ENCODE measurements around the gene TEKT3.

Gene TEKT3

DNA sequence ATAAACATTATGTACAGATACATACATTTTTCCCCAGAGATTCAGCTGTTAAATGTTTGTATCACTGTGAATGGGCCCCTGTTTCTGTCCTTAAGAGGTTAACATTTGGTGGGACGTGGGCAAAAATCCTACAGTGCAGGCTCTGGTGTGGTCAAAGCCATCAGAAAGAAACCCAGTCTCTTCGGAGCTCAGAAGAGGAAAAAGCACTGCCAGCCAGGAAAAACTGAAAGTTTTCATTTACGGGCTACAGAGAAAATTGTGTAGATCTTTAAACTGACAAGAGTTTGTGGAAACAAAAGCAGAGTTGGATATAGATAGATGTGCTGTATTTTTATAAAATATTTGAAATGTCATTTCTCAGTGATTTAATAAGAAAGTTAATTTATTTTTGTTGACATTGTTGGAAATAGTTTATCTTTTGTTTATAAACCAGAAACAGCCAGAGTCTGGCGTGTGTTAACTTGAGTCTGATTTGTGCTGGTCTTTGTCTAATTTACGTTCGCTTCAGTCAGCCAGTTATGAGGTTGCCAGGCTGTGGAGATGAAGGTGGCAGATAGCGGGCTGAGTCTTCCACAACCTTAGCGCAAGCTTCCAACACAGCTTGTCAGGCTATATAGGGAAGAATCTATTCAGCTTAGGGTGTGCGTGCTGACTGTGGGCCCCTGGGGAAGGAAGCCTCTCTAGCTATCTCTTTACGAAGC lies 9.5 kb upstream of the TEKT3 start:
- DNase-seq (ENCODE audit: low read depth in 2 of 2), result no peak

GRCh38 chr17:15349119-15349518 lies 7.7 kb upstream of the TEKT3 start:
- DNase-seq (ENCODE audit: low read depth in 2 of 2), result no peak

DNA sequence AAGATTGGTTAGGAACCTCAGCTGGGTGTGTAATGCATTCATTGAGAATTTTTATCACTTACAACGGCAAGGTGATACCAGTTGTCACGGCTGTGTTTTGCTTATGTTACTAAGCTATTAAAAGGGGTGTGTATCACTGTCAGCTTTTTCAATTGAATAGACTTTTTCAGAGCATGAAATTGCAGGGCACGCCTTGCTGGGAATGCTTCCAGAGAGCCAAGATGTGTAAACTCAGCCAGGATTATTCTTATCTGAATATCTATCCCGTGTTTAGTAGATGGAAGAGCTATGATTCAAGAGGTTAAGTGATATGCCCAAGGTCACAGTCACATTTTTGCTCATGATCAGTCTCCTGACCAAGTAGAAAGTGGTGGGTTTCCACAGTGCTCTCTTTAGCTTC lies 6.6 kb upstream of the TEKT3 start:
- no peak for DNase-seq (ENCODE audit: low read depth in 2 of 2)

DNA sequence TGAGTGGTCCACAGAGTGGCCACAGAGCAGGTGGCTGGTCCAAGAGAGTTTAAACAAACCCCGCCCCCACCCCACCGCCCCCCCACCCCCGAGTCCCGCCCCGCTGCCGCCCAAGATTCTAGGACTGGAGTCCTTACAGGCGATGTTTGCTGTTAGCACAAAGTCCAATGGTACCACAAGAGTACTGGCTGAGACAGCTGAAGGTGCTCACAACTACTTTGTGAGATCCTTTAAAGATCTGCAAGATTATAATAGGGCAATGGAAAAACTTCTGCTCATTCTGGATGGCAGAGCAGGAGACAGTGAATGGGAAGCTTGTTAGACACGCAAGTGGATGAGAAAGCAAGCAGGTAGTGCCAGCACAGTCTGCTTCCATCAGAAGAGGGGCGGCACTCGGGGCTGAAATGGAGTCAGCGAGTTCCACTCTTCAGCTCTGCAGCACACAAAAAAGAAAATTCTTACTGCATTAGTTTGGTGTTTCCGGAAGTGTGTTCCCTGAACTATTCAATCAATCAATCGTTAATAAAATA lies 4.7 kb upstream of the TEKT3 start:
- no peak for DNase-seq (ENCODE audit: low read depth in 2 of 2)

DNA sequence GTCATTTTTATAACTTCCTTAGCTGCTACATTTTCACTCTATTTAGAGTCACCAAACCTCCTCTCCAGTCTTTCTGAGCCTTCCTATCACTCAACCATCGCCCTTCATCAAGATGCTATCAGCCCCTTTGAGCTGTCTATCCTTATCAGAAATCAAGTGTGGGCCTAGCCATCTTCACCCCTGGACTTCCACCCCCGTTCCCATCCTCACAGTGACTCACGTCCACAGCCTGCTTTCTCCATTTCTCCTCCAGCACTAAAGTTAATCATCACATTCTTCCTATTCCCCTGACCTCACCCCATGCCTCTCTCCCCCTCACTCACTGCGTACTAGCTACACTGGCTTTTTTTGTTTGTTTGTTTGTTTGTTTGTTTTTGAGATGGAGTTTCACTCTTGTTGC lies 2.4 kb upstream of the TEKT3 start:
- peak in 1 of 2 experiments; percentile 20 for DNase-seq (ENCODE audit: low read depth in 2 of 2)

GRCh38 chr17:15342460-15342859 lies 1.1 kb upstream of the TEKT3 start:
- DNase-seq (ENCODE audit: low read depth in 2 of 2), result no peak

DNA sequence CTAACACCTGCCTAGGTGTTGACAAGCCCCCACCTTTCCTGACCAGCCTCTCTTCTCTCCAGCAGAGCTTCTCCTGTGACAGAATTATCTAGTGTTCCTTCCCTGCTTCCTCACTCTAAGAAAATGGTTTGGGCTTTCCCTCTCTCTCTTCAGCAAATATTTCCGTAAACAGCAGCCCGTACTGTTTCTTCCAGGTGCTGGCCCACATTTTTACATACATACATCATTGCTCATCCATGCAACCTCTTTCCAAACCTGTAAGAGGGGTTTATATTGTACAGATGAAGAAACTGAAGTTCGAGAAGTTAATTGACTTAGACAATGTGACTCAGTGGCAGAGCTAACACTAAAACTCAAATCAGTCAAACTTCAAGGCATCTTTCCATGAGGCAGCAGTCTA lies 569 bp upstream of the TEKT3 start:
- DNase-seq (ENCODE audit: low read depth in 2 of 2), result no peak

GRCh38 chr17:15340966-15341365 lies 431 bp downstream of the TEKT3 start:
- no peak for DNase-seq (ENCODE audit: low read depth in 2 of 2)

- no peak for DNase-seq (ENCODE audit: low read depth in 2 of 2)
Measured at GRCh38 chr17:15335446-15335845, 6.0 kb downstream of the TEKT3 start.

GRCh38 chr17:15334266-15334665 lies 7.1 kb downstream of the TEKT3 start:
- DNase-seq (ENCODE audit: low read depth in 2 of 2), result no peak

- no peak for DNase-seq (ENCODE audit: low read depth in 2 of 2)
Measured at GRCh38 chr17:15332338-15332737, 9.1 kb downstream of the TEKT3 start.

DNA sequence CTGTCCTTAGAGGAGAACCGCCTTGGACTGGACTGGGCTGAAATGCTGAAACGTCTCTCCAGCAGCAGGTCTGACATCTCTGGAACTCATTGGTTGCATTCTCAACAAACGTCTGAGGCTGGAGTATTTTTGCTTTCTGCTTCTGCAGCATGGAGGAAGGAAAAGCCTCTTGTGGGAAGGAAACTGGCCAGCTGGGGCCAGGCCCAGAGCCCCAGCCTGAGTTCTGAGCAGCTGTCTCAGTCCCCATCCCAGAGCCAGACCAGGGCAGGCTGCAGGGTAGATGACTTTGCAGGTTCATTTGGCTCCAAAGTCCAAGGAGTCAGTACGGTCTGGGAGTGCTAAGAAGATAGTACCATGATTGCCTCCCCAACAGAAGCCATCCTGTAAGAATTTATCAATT lies 18.3 kb downstream of the TEKT3 start:
- no peak for DNase-seq (ENCODE audit: low read depth in 2 of 2)

DNA sequence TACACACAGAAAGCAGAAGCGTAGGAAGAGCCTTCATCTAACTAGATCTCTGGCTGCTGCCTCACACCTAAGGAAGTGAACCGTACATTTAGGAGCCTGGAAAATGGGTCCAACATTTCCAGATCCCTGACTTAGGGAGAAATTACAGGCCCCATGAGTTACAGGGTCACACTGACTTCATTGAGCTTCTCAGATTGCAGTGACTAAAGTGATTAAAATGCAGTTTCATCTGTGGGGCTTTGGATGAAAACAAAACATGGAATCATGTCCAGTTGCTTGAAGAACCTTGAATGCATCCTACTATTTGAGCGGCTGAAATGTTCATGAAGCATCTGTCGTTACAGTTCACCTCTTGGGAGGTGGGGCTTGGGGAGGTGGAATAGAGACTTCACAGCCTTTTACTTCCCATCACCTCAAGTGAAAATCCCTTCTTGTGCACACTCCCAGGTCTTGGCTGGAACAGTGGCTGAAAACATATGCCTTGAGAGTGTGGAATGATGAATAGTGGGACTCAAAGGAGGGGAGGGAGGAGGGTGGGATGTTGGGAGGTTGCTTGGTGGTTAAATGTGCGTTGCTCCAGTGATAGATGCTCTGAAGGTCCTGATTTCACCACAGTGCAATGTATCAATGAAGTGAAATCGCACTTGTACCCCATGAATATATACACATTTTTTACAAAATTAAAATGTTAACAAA lies 19.7 kb downstream of the TEKT3 start:
- peak; percentile 29 to 36 for DNase-seq (ENCODE audit: low read depth in 2 of 2)

DNA sequence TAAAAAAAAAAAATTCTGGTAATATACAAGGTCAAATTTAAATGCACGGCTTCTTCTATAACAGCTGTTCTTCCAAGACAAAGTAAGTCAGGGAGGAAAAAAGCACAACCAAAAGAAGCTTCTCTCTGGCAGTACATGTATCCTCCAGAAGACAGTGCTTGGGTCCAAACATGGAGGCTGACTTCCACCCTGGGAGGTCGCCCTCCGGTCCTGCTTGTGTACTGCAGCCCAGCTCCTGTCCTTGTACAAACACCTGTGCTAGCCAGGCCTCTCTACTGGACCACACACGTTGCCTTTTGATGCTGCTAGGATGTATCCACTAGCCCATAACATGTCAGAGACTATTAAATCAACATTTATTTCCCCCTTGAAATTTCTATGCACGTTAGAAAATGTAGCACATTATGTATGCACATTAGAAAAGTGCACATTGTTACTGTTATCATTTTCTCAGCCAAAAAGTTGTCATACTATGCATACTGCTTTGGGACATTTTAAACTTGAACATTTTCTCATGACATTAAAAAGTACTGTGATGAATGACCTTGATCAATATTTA lies 21.9 kb downstream of the TEKT3 start:
- DNase-seq (ENCODE audit: low read depth in 2 of 2), result no peak

GRCh38 chr17:15311996-15312395 lies 29.4 kb downstream of the TEKT3 start:
- DNase-seq (ENCODE audit: low read depth in 2 of 2), result no peak

DNA sequence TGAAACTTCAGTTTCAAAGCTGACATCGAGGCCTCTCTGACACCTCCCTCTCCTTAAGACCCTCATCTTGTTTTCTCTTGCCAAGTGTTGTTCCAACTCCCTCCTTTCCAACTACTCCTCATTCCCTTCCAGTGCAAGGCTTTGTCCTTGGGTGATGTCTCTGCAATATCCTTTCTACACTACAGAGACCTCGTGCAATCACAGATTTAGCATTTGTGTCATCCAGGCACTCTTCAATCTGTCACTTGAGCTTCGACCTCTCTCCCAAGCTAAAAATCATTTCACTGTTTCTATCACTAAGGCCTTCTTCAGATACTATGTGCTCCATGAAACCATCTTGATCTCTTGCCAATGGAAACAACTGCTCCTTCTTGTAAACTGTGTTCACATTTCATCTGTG lies 31.6 kb downstream of the TEKT3 start:
- DNase-seq (ENCODE audit: low read depth in 2 of 2), result no peak

DNA sequence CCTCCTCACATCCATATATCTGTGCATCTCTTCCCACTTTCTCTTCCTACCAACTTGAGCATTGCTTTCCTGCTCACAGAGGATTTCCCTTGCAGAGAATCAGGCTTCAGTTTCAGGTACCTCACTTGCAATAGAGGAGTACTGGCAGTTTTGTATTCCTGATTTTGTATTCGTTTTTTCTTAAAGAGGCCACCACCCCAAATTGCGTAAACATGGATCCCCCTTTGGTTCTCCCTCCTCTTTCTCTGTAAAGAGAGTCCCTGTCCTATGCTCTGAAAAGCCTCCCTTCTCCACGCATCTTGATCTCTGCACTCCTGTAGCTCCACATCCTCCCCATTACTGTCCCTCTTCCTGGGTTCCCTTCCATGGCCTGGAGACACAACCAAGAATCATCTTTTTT lies 32.2 kb downstream of the TEKT3 start:
- no peak for DNase-seq (ENCODE audit: low read depth in 2 of 2)

- DNase-seq (ENCODE audit: low read depth in 2 of 2), result no peak
Measured at GRCh38 chr17:15308758-15309157, 32.6 kb downstream of the TEKT3 start.

DNA sequence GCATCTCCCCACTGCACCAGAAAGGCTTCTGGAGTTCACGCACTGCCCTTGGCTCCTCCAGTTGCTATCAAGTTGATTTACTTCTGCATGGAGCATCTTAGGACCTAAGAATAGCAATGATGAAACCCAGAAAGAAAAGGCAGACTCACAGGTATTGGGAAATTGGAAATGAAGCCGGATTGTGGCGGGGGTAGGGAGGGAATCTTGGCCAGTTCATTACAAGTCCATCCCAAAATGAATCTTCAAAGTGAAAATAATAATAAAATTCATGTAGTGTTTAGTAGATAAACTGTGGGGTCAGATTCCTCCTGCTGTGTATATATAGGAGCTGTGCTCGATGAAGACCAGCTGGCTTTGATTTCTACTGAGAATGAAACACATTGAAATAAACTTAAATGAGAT lies 33.7 kb downstream of the TEKT3 start:
- no peak for DNase-seq (ENCODE audit: low read depth in 2 of 2)

DNA sequence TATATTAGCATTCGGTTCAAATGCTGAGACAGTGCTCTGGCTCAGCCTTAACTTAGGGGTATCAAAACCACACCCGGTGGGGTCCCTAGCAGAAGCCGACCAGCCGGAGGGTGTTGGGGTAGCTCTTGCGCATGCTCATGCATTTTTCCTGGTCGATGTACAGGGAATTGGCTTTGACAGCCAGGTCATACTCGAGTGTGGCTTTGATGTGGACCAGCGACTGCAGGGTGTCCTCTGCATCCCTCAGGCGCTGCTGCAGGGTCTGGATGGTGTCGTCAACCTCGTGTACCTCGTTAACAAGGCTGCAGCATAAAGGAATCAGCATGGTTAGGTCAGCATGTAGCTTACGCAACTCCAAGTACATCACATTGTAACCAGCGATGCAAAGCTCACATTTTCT lies 37.5 kb downstream of the TEKT3 start:
- no peak for DNase-seq (ENCODE audit: low read depth in 2 of 2)

DNA sequence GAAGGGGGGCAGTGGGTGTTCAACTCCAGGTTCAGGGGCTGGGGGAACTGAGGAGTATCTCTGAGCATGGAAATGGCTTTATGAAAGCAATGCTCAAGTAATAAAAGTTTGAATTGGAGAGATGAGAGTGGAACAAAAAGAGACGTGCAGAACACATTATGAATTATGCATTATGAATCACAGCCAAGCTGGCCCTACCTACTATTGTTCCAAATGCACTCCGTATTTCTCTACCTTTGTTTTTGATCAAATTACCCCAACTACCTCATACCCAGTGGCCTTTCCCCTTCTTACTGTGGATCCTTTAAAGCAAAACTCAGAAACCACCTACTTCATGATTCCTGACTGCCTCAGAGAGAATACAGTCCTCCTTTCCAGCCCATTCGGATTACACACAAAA lies 38.1 kb downstream of the TEKT3 start:
- no peak for DNase-seq (ENCODE audit: low read depth in 2 of 2)

- DNase-seq (ENCODE audit: low read depth in 2 of 2), result no peak
Measured at GRCh38 chr17:15301845-15302244, 39.6 kb downstream of the TEKT3 start.

GRCh38 chr17:15298176-15298575 lies 43.2 kb downstream of the TEKT3 start:
- no peak for DNase-seq (ENCODE audit: low read depth in 2 of 2)
